Keratinocyte (primary cell): Measurements from ENCODE around the gene OBSCN. TPM values are rescaled to one million over a fixed set of nuclear protein-coding genes. Genes with fewer than 3 reads are reported as not detected.

Experiments used
- DNase-seq: peaks from one replicate; pipeline ENCODE4 v3.0.0-alpha.2; 2011; ENCODE audit warnings: low read depth, missing footprints, low spot score
- FAIRE-seq: peaks from 2 replicates; lab custom pipeline; 2011; peaks lifted over from hg19 to GRCh38; lab: Jason Lieb, UNC
- H2AFZ ChIP-seq: 2 replicates; pipeline ENCODE4 v1.6.0; 2012; ENCODE audit warnings: low read length, control low read depth, inconsistent platforms; ENCODE audit not compliant: control insufficient read depth
- H3K27ac ChIP-seq: 2 replicates; pipeline ENCODE4 v1.5.1; 2011; ENCODE audit warnings: low read length; ENCODE audit not compliant: control insufficient read depth, insufficient read depth
- H3K27me3 ChIP-seq: 3 replicates; pipeline ENCODE4 v1.6.0; 2011; ENCODE audit warnings: low read length; ENCODE audit not compliant: control insufficient read depth, insufficient read depth; ENCODE audit errors: extremely low read depth
- H3K36me3 ChIP-seq, 2 experiments: 2 replicates in 1 of 2; 3 replicates in 1 of 2; pipeline ENCODE4 v1.5.1; 2011; ENCODE audit warnings: low read length in 2 of 2, mild to moderate bottlenecking in 1 of 2; ENCODE audit not compliant: control insufficient read depth in 2 of 2, insufficient read depth in 2 of 2; ENCODE audit errors: extremely low read depth in 1 of 2
- H3K4me1 ChIP-seq: 3 replicates; pipeline ENCODE4 v1.5.1; 2011; ENCODE audit warnings: low read length; ENCODE audit not compliant: control insufficient read depth, insufficient read depth; ENCODE audit errors: extremely low read depth
- H3K4me2 ChIP-seq: 3 replicates; pipeline ENCODE4 v1.6.0; 2011; ENCODE audit warnings: low read depth, low read length; ENCODE audit not compliant: control insufficient read depth, insufficient read depth; ENCODE audit errors: extremely low read depth
- H3K4me3 ChIP-seq, 3 experiments: fragments of 200-600 bp in 1 of 3; sonication (generic) in 1 of 3; 2 replicates in 2 of 3; 3 replicates in 1 of 3; pipeline ENCODE4 v1.5.1; 2011 to 2016; ENCODE audit warnings: low read length in 3 of 3, mild to moderate bottlenecking in 3 of 3, control low read depth in 2 of 3, inconsistent platforms in 1 of 3, low read depth in 1 of 3, mixed read lengths in 1 of 3, mixed run types in 1 of 3, moderate library complexity in 1 of 3; ENCODE audit not compliant: control insufficient read depth in 2 of 3, insufficient read depth in 2 of 3; ENCODE audit errors: extremely low read depth in 1 of 3
- H3K79me2 ChIP-seq: 2 replicates; pipeline ENCODE4 v1.6.0; 2012; ENCODE audit warnings: low read length; ENCODE audit not compliant: control insufficient read depth, insufficient read depth
- H3K9ac ChIP-seq: 3 replicates; pipeline ENCODE4 v1.6.0; 2011; ENCODE audit warnings: low read length; ENCODE audit not compliant: control insufficient read depth, insufficient read depth; ENCODE audit errors: extremely low read depth
- H3K9me1 ChIP-seq: 3 replicates; pipeline ENCODE4 v1.6.0; 2011; ENCODE audit warnings: low read length; ENCODE audit not compliant: control insufficient read depth, insufficient read depth; ENCODE audit errors: extremely low read depth
- H3K9me3 ChIP-seq: 2 replicates; pipeline ENCODE4 v1.5.1; 2012; ENCODE audit warnings: low read depth, low read length; ENCODE audit not compliant: control insufficient read depth
- H4K20me1 ChIP-seq: 3 replicates; pipeline ENCODE4 v1.6.0; 2011; ENCODE audit warnings: low read length; ENCODE audit not compliant: control insufficient read depth, insufficient read depth; ENCODE audit errors: extremely low read depth
- EZH2 ChIP-seq: IDR thresholded peaks from one replicate; pipeline ENCODE4 v1.6.1; 2012; ENCODE audit warnings: inconsistent platforms, mild to moderate bottlenecking, low read length, moderate library complexity
- dilution Hi-C: fragments of 300-500 bp; cut with MboI; formaldehyde crosslinking; loops from one replicate; pipeline ENCODE4 v1.7.0; 2020; ENCODE audit warnings: low sequenced_read_pairs; ENCODE audit not compliant: extremely low pct_ligation_motif_present
- polyA plus RNA-seq, 5 experiments: library from polyadenylated mRNA; depleted of rRNA in 3 of 5; stranded (reverse) in 3 of 5; stranded (forward) in 1 of 5; unstranded in 1 of 5; fragments of >200 nt; gene quantifications; 1 replicate in 1 of 5; 2 replicates in 3 of 5; 3 replicates in 1 of 5; pipeline versions ENCODE4 v1.2.1 to v1.2.3, GENCODE V29; 2011 to 2012; ENCODE audit warnings: missing spikeins in 2 of 5, low read depth in 1 of 5, low replicate concordance in 1 of 5
- TF ChIP-seq, protein P1 (sequence below), 3 experiments: IDR thresholded peaks in 1 of 3; conservative IDR thresholded peaks in 1 of 3; optimal IDR thresholded peaks in 1 of 3; 2 replicates in 2 of 3; 3 replicates in 1 of 3; pipeline versions ENCODE3 to v1.5.1; 2011; ENCODE audit warnings: low read length in 3 of 3, mild to moderate bottlenecking in 3 of 3, moderate library complexity in 2 of 3, control low read depth in 1 of 3, inconsistent platforms in 1 of 3; ENCODE audit not compliant: insufficient read depth in 2 of 3; ENCODE audit errors: extremely low read depth in 1 of 3

Gene OBSCN
- polyA plus RNA-seq, 1 donor (not counting 4 experiments of a cell fraction or from before 2014, with no cell fraction given) = 1.8 TPM

DNA sequence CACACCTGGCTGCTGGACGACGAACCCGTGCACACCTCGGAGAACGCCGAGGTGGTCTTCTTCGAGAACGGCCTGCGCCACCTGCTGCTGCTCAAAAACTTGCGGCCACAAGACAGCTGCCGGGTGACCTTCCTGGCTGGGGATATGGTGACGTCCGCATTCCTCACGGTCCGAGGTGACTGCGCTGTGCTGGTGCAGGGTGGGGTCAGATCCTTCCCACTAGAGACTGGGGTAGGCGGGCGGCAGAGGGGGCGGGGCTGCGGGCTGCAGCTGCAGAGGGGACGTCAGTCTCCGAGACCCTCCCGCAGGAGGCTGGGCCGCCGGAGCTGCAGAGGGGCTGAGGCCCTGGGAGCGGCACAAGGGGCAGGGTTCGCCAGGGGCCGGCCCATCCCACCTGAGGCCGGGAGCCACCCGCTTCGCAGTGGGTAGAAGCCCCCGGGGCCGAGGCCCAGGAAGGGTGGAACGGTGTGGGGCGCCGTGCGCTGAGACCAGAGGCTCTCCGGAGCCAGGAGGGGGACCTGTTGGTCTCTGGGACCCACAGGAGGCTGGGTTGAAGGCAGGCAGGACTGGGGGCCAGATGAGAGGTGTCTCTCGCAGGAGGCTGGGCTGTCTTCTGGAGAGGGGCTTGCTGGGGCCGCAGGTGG, 108.2 kb downstream of the OBSCN start:
- Histone ChIP-seq H3K9me3 (peaks cover 1% of the 10 kb centered on the region), H3K9ac (no peak overlapping the region), H3K4me2 (no peak overlapping the region), H4K20me1 (no peaks in the 10 kb centered on the region), H2AFZ (no peak overlapping the region), H3K4me1 (no peaks in the 10 kb centered on the region), H3K36me3 (no peaks in the 10 kb centered on the region), H3K9me1 (no peaks in the 10 kb centered on the region), H3K4me3 (no peak overlapping the region), H3K79me2 (no peaks in the 10 kb centered on the region), H3K27ac (no peak overlapping the region), H3K27me3 (no peaks in the 10 kb centered on the region)
- dilution Hi-C loops = no loop called here
- FAIRE-seq = no peak
- no peak for DNase-seq
- TF ChIP-seq, protein P1, sequence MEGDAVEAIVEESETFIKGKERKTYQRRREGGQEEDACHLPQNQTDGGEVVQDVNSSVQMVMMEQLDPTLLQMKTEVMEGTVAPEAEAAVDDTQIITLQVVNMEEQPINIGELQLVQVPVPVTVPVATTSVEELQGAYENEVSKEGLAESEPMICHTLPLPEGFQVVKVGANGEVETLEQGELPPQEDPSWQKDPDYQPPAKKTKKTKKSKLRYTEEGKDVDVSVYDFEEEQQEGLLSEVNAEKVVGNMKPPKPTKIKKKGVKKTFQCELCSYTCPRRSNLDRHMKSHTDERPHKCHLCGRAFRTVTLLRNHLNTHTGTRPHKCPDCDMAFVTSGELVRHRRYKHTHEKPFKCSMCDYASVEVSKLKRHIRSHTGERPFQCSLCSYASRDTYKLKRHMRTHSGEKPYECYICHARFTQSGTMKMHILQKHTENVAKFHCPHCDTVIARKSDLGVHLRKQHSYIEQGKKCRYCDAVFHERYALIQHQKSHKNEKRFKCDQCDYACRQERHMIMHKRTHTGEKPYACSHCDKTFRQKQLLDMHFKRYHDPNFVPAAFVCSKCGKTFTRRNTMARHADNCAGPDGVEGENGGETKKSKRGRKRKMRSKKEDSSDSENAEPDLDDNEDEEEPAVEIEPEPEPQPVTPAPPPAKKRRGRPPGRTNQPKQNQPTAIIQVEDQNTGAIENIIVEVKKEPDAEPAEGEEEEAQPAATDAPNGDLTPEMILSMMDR (optimal IDR thresholded peaks at IDR 0.05 in 1 of 3, IDR thresholded peaks at IDR 0.05 in 1 of 3, conservative IDR thresholded peaks at IDR 0.05 in 1 of 3; ENCODE audit: extremely low read depth in 1 of 3, insufficient read depth in 2 of 3, low read length in 3 of 3) = no peak
- no peak for TF ChIP-seq EZH2

DNA sequence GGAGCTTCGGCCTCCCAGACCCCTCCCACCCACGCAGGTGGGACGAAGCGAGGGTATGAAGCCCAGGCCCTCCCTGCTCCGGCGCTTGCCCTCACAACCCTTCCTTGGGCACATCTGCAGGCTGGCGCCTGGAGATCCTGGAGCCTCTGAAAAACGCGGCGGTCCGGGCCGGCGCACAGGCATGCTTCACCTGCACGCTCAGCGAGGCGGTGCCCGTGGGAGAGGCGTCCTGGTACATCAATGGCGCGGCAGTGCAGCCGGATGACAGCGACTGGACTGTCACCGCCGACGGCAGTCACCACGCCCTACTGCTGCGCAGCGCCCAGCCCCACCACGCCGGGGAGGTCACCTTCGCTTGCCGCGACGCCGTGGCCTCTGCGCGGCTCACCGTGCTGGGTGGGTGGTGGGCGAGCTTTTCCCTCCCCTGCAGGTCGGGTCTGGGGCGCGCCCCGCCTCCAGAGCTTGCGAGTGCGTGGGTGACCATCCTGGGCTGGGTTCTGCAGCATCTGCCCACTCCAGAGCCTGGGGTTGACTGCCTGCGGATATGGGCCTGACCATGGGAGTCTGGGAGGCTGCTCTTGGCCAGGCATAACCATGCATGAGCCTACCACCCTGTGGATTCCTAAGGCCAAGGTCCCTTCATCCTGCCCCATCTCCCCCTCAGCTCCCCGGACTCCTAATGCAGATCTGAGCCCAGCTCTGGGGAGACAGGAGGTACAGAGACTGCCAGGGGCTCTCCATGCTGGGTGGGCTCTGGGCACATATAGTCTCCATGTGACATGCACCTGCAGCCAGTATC, 108.9 kb downstream of the OBSCN start:
- Histone ChIP-seq H3K9me3 (peaks cover 1% of the 10 kb centered on the region), H3K4me2 (no peak overlapping the region), H3K27ac (no peak overlapping the region), H3K27me3 (no peaks in the 10 kb centered on the region), H3K36me3 (no peaks in the 10 kb centered on the region), H3K4me1 (no peaks in the 10 kb centered on the region), H3K9me1 (no peaks in the 10 kb centered on the region), H3K79me2 (no peaks in the 10 kb centered on the region), H2AFZ (no peak overlapping the region), H3K9ac (no peak overlapping the region), H3K4me3 (no peak overlapping the region), H4K20me1 (no peaks in the 10 kb centered on the region)
- DNase-seq (no peak), FAIRE-seq (no peak)
- TF ChIP-seq, protein P1 (optimal IDR thresholded peaks at IDR 0.05 in 1 of 3, IDR thresholded peaks at IDR 0.05 in 1 of 3, conservative IDR thresholded peaks at IDR 0.05 in 1 of 3; ENCODE audit: extremely low read depth in 1 of 3, insufficient read depth in 2 of 3, low read length in 3 of 3) = no peak
- TF ChIP-seq EZH2 = no peak
- dilution Hi-C loops = no loop called here
